IPS DF 6.9 (cell line): ENCODE measurements around the gene CCR5AS.

Experiments used
- DNase-seq: peaks from one replicate; pipeline ENCODE4 v3.0.0-alpha.2; 2013; ENCODE audit warnings: low read depth, low spot score
- H3K27ac ChIP-seq: one replicate; pipeline ENCODE4 v1.5.1; 2013; ENCODE audit warnings: low read length, control low read depth
- H3K27me3 ChIP-seq: 2 replicates; pipeline ENCODE4 v1.6.1; 2013; ENCODE audit warnings: mild to moderate bottlenecking, low read length; ENCODE audit not compliant: control insufficient read depth, insufficient read depth
- H3K36me3 ChIP-seq: 2 replicates; pipeline ENCODE4 v1.6.1; 2013; ENCODE audit warnings: low read length; ENCODE audit not compliant: control insufficient read depth, insufficient read depth
- H3K4me1 ChIP-seq: 2 replicates; pipeline ENCODE4 v1.6.1; 2013; ENCODE audit warnings: low read length; ENCODE audit not compliant: control insufficient read depth, insufficient read depth
- H3K4me3 ChIP-seq: 2 replicates; pipeline ENCODE4 v1.5.1; 2013; ENCODE audit warnings: mild to moderate bottlenecking, low read length
- H3K9me3 ChIP-seq: 2 replicates; pipeline ENCODE4 v1.6.1; 2013; ENCODE audit warnings: low read length, inconsistent platforms; ENCODE audit not compliant: control insufficient read depth, insufficient read depth

The CCR5AS gene

DNA sequence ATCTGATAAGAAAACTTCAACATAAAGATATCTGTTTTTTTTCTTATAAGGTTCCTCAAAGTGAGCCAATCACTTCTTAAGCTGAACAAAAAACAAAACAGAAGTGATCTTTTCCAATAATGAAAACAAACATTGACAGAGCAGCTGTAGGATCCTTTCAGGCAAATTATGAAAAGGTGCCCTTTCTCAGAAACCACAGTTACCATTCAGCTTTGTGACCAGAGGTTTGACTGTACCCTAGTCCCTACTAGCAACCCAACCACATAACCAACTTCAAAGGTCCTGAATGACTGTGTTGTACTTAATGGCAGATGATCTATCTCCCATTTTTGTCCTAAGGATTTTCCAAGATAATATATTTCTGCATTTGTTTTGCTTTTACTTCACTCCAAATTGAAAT, 92.3 kb downstream of the CCR5AS start:
- no peaks in the 10 kb centered on the region for H3K9me3 ChIP-seq
- H3K36me3 ChIP-seq = no peaks in the 10 kb centered on the region
- H3K4me3 ChIP-seq = no peak overlapping the region
- no peaks in the 10 kb centered on the region for H3K27me3 ChIP-seq
- DNase-seq = no peak
- no peak overlapping the region for H3K27ac ChIP-seq
- no peaks in the 10 kb centered on the region for H3K4me1 ChIP-seq
